ENCODE data around the gene DHX30. TPM values are rescaled to one million over a fixed set of nuclear protein-coding genes. Genes with fewer than 3 reads are reported as not detected.
A peak's percentile ranks its signal among the peaks of the same experiment; 100 is the strongest.
"Not testable (repeated sequence)": the region's sequence is repeated elsewhere in the genome, so short reads cannot be mapped to it uniquely, and the experiment has no call there.

The DHX30 gene
- total RNA-seq, result 53.2 and 57.2 TPM in 2 replicates

- FAIRE-seq, result no peak
These were observed at the start of gene DHX30 for GRCh38 chr3:47802734-47803479. Gene DHX30, plus strand, starts transcription at chr3:47803138. Its CDS starts 7,546 bp downstream, at chr3:47810684.

GRCh38 chr3:47758261-47759025 is 44.5 kb upstream of the DHX30 start:
- no peak overlapping the region for H3K4me3 ChIP-seq (ENCODE audit: low read depth, low read length)
- FAIRE-seq (no peak), DNase-seq (ENCODE audit: low read depth) (no peak)
- H3K36me3 ChIP-seq (ENCODE audit: control insufficient read depth, insufficient read depth, low read length), result no peaks in the 10 kb centered on the region
- TF ChIP-seq CTCF (IDR thresholded peaks at IDR 0.05; ENCODE audit: insufficient read depth, low read length, severe bottlenecking), result no peak
- no peaks in the 10 kb centered on the region for H3K27me3 ChIP-seq (ENCODE audit: control insufficient read depth, insufficient read depth, low read length)

More at GRCh38 chr3:47802734-47803479, at the start of gene DHX30:
- TF ChIP-seq CTCF (IDR thresholded peaks at IDR 0.05; ENCODE audit: insufficient read depth, low read length, severe bottlenecking), result no peak
- peak; percentile 71 for DNase-seq (ENCODE audit: low read depth)
- Histone ChIP-seq H3K36me3 (ENCODE audit: control insufficient read depth, insufficient read depth, low read length) (no peaks in the 10 kb centered on the region), H3K4me3 (ENCODE audit: low read depth, low read length) (peak within 1 kb of the TSS; percentile 64), H3K27me3 (ENCODE audit: control insufficient read depth, insufficient read depth, low read length) (no peaks in the 10 kb centered on the region)

- FAIRE-seq; H3K4me3 ChIP-seq (ENCODE audit: low read depth, low read length); H3K36me3 ChIP-seq (ENCODE audit: control insufficient read depth, insufficient read depth, low read length); DNase-seq (ENCODE audit: low read depth); H3K27me3 ChIP-seq (ENCODE audit: control insufficient read depth, insufficient read depth, low read length): not testable (repeated sequence)
These were observed 42.7 kb upstream of the DHX30 start for GRCh38 chr3:47760207-47760606.

GRCh38 chr3:47761046-47761445 is 41.9 kb upstream of the DHX30 start:
- no peak for FAIRE-seq
- no peaks in the 10 kb centered on the region for H3K27me3 ChIP-seq (ENCODE audit: control insufficient read depth, insufficient read depth, low read length)
- no peak overlapping the region for H3K4me3 ChIP-seq (ENCODE audit: low read depth, low read length)

GRCh38 chr3:47762233-47762632 is 40.7 kb upstream of the DHX30 start:
- Histone ChIP-seq H3K27me3 (ENCODE audit: control insufficient read depth, insufficient read depth, low read length) (no peaks in the 10 kb centered on the region), H3K36me3 (ENCODE audit: control insufficient read depth, insufficient read depth, low read length) (peaks cover 1% of the 10 kb centered on the region), H3K4me3 (ENCODE audit: low read depth, low read length) (no peak overlapping the region)
- FAIRE-seq (no peak), DNase-seq (ENCODE audit: low read depth) (no peak)
- TF ChIP-seq CTCF (IDR thresholded peaks at IDR 0.05; ENCODE audit: insufficient read depth, low read length, severe bottlenecking), result no peak

More at GRCh38 chr3:47761046-47761445, 41.9 kb upstream of the DHX30 start:
- H3K36me3 ChIP-seq (ENCODE audit: control insufficient read depth, insufficient read depth, low read length), result peaks cover 1% of the 10 kb centered on the region
- no peak for TF ChIP-seq CTCF (IDR thresholded peaks at IDR 0.05; ENCODE audit: insufficient read depth, low read length, severe bottlenecking)
- DNase-seq (ENCODE audit: low read depth), result no peak

GRCh38 chr3:47766186-47766585 is 36.8 kb upstream of the DHX30 start:
- H3K36me3 ChIP-seq (ENCODE audit: control insufficient read depth, insufficient read depth, low read length), result peaks cover 5% of the 10 kb centered on the region
- FAIRE-seq, result no peak
- no peak for TF ChIP-seq CTCF (IDR thresholded peaks at IDR 0.05; ENCODE audit: insufficient read depth, low read length, severe bottlenecking)
- no peak for DNase-seq (ENCODE audit: low read depth)
- H3K27me3 ChIP-seq (ENCODE audit: control insufficient read depth, insufficient read depth, low read length), result no peaks in the 10 kb centered on the region
- no peak overlapping the region for H3K4me3 ChIP-seq (ENCODE audit: low read depth, low read length)
